ENCODE data around the gene B4GALT3. TPM values are rescaled to one million over a fixed set of nuclear protein-coding genes. Genes with fewer than 3 reads are reported as not detected.

The B4GALT3 gene
- polyA plus RNA-seq, 1 donor from 2014 or later: 43.7 TPM

DNA sequence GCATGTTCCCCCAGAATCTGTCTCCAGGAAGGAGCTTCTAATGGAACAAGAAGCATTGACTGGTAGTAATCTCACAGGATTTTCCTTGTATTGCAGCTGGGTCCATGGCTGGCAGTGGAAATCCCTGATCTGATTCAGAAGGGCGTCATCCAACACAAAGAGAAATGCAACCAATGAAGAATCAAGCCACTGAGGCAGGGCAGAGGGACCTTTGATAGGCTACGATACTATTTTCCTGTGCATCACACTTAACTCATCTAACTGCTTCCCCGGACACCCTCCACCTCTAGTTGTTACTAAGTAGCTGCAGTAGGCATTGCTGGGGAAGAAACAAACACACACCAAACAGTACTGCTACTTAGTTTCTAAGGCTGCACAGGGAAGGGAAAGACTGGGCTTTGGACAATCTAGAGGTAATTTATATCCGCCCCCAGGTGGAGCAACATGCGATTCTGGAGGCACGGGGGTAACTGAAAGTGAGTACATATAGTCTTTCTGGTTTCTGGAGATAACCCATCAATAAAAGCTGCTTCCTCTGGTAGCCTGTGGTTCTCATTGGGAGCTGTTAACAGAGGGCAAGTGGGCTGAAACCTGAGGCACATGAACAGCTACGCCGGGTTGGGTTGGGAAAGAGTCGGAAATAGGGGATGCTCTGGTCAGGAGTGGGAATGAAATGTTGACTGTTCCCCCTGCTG is 18.8 kb downstream of the B4GALT3 start:
- H3K79me2 ChIP-seq (replicated peaks; ENCODE audit: insufficient read depth, low read length): peaks cover 11% of the 10 kb centered on the region
- H3K4me3 ChIP-seq (ENCODE audit: low read length): peak overlapping the region; percentile 98
- no peak for TF ChIP-seq EZH2 (IDR thresholded peaks at IDR 0.05; ENCODE audit: borderline replicate concordance, insufficient read depth, low read length, poor library complexity, severe bottlenecking)
- TF ChIP-seq SMC3 (conservative IDR thresholded peaks at IDR 0.05; ENCODE audit: poor library complexity): no peak
- no peak for TF ChIP-seq POLR2AphosphoS5 (IDR thresholded peaks at IDR 0.05)
- TF ChIP-seq, protein P1, sequence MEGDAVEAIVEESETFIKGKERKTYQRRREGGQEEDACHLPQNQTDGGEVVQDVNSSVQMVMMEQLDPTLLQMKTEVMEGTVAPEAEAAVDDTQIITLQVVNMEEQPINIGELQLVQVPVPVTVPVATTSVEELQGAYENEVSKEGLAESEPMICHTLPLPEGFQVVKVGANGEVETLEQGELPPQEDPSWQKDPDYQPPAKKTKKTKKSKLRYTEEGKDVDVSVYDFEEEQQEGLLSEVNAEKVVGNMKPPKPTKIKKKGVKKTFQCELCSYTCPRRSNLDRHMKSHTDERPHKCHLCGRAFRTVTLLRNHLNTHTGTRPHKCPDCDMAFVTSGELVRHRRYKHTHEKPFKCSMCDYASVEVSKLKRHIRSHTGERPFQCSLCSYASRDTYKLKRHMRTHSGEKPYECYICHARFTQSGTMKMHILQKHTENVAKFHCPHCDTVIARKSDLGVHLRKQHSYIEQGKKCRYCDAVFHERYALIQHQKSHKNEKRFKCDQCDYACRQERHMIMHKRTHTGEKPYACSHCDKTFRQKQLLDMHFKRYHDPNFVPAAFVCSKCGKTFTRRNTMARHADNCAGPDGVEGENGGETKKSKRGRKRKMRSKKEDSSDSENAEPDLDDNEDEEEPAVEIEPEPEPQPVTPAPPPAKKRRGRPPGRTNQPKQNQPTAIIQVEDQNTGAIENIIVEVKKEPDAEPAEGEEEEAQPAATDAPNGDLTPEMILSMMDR (IDR thresholded peaks at IDR 0.05; ENCODE audit: poor library complexity, severe bottlenecking): no peak
- no peak for TF ChIP-seq RAD21 (conservative IDR thresholded peaks at IDR 0.05)
- TF ChIP-seq EP300 (conservative IDR thresholded peaks at IDR 0.05; ENCODE audit: poor library complexity, severe bottlenecking): no peak
- no peak for TF ChIP-seq MXI1 (conservative IDR thresholded peaks at IDR 0.05; ENCODE audit: poor library complexity, severe bottlenecking)
- no peak overlapping the region for H2AFZ ChIP-seq (ENCODE audit: low read depth, low read length)
- H3K4me2 ChIP-seq (ENCODE audit: low read length): peak overlapping the region; percentile 89
- H3K36me3 ChIP-seq (ENCODE audit: insufficient read depth, low read length): no peaks in the 10 kb centered on the region
- H3F3A ChIP-seq (ENCODE audit: insufficient read depth, low read length, poor library complexity, severe bottlenecking): no peaks in the 10 kb centered on the region
- no peaks in the 10 kb centered on the region for H3K9me2 ChIP-seq (ENCODE audit: insufficient read depth, low read length)
- no peaks in the 10 kb centered on the region for H4K20me1 ChIP-seq (ENCODE audit: insufficient read depth)
- no peaks in the 10 kb centered on the region for H3K9me3 ChIP-seq (ENCODE audit: low read length)
- peak overlapping the region; percentile 97 for H3K9ac ChIP-seq (ENCODE audit: low read length)
- H3K27me3 ChIP-seq (ENCODE audit: insufficient read depth, low read depth, low read length): no peaks in the 10 kb centered on the region
- peak overlapping the region; percentile 87 for H3K27ac ChIP-seq (ENCODE audit: low read length)

DNA sequence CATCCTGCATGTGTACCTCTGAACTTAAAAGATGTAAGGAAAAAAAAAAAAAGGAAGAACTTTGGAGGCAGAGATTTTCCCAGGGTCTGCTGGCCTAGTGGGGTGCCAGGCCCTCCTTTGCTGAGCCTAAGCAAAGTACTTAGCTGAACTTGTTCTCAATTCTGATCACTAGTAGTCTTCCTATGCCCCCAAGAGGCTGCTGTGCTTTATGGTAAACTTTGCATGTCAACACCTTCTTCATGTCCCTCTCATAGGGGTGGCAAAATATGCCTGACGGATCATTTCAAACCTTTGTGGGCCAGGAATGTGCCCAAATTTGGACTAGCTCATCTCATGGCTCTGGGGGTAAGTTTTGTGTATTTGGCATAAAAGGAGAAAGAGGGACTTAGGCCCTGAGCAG is 19.4 kb downstream of the B4GALT3 start:
- Histone ChIP-seq H3K9ac (ENCODE audit: low read length) (no peak overlapping the region), H2AFZ (ENCODE audit: low read depth, low read length) (no peak overlapping the region), H3K79me2 (replicated peaks; ENCODE audit: insufficient read depth, low read length) (peaks cover 11% of the 10 kb centered on the region), H3K27ac (ENCODE audit: low read length) (no peak overlapping the region), H3K9me3 (ENCODE audit: low read length) (no peaks in the 10 kb centered on the region), H3K9me2 (ENCODE audit: insufficient read depth, low read length) (no peaks in the 10 kb centered on the region), H3F3A (ENCODE audit: insufficient read depth, low read length, poor library complexity, severe bottlenecking) (no peaks in the 10 kb centered on the region), H4K20me1 (ENCODE audit: insufficient read depth) (no peaks in the 10 kb centered on the region), H3K27me3 (ENCODE audit: insufficient read depth, low read depth, low read length) (no peaks in the 10 kb centered on the region), H3K4me2 (ENCODE audit: low read length) (no peak overlapping the region), H3K36me3 (ENCODE audit: insufficient read depth, low read length) (no peaks in the 10 kb centered on the region), H3K4me3 (ENCODE audit: low read length) (no peak overlapping the region)
- TF ChIP-seq, protein P2, sequence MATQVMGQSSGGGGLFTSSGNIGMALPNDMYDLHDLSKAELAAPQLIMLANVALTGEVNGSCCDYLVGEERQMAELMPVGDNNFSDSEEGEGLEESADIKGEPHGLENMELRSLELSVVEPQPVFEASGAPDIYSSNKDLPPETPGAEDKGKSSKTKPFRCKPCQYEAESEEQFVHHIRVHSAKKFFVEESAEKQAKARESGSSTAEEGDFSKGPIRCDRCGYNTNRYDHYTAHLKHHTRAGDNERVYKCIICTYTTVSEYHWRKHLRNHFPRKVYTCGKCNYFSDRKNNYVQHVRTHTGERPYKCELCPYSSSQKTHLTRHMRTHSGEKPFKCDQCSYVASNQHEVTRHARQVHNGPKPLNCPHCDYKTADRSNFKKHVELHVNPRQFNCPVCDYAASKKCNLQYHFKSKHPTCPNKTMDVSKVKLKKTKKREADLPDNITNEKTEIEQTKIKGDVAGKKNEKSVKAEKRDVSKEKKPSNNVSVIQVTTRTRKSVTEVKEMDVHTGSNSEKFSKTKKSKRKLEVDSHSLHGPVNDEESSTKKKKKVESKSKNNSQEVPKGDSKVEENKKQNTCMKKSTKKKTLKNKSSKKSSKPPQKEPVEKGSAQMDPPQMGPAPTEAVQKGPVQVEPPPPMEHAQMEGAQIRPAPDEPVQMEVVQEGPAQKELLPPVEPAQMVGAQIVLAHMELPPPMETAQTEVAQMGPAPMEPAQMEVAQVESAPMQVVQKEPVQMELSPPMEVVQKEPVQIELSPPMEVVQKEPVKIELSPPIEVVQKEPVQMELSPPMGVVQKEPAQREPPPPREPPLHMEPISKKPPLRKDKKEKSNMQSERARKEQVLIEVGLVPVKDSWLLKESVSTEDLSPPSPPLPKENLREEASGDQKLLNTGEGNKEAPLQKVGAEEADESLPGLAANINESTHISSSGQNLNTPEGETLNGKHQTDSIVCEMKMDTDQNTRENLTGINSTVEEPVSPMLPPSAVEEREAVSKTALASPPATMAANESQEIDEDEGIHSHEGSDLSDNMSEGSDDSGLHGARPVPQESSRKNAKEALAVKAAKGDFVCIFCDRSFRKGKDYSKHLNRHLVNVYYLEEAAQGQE (IDR thresholded peaks at IDR 0.05; ENCODE audit: borderline replicate concordance): no peak
- no peak for TF ChIP-seq EP300 (conservative IDR thresholded peaks at IDR 0.05; ENCODE audit: poor library complexity, severe bottlenecking)
- TF ChIP-seq, protein P1 (IDR thresholded peaks at IDR 0.05; ENCODE audit: poor library complexity, severe bottlenecking): no peak
- no peak for TF ChIP-seq RAD21 (conservative IDR thresholded peaks at IDR 0.05)
- TF ChIP-seq EZH2 (IDR thresholded peaks at IDR 0.05; ENCODE audit: borderline replicate concordance, insufficient read depth, low read length, poor library complexity, severe bottlenecking): no peak
- no peak for TF ChIP-seq MXI1 (conservative IDR thresholded peaks at IDR 0.05; ENCODE audit: poor library complexity, severe bottlenecking)
- no peak for TF ChIP-seq SMC3 (conservative IDR thresholded peaks at IDR 0.05; ENCODE audit: poor library complexity)
- TF ChIP-seq TAF1 (IDR thresholded peaks at IDR 0.05; ENCODE audit: low read depth): no peak
